GM19240 (cell line): ENCODE results near the gene RAB4A.
"Not testable (repeated sequence)": the region's sequence is repeated elsewhere in the genome, so short reads cannot be mapped to it uniquely, and the experiment has no call there.

Experiments used
- DNase-seq: peaks from one replicate; pipeline ENCODE4 v3.0.0; 2011; ENCODE audit warnings: low spot score; ENCODE audit not compliant: insufficient read length

The RAB4A gene

GRCh38 chr1:229271448-229272159 lies 693 bp downstream of the RAB4A start:
- DNase-seq: no peak

- no peak for DNase-seq
Measured at GRCh38 chr1:229272164-229273158, 1.6 kb downstream of the RAB4A start.

- DNase-seq: no peak
Measured at GRCh38 chr1:229273507-229274232, 2.8 kb downstream of the RAB4A start.

DNA sequence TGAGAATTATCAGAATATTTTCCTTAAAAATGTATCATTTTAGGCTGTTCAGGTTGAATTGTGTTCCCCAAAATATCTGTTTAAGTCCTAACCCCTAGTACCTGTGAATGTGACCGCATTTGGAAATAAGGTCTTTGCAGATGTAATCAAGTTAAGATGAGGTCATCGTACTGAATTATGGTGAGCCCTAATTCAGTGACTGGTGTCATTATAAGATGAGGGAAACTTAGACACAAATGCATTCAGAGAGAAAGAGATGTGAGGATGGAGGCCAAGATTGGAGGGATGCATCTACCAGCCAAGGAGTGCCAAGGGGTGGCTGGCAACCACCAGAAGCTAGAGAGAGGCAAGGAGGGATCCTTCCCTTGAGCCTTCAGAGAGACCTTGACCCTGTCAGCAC lies 4.1 kb downstream of the RAB4A start:
- no peak for DNase-seq

GRCh38 chr1:229278120-229278741 lies 7.3 kb downstream of the RAB4A start:
- DNase-seq: no peak

GRCh38 chr1:229279242-229279641 lies 8.3 kb downstream of the RAB4A start:
- DNase-seq: no peak

GRCh38 chr1:229280037-229280828 lies 9.3 kb downstream of the RAB4A start:
- DNase-seq: no peak

DNA sequence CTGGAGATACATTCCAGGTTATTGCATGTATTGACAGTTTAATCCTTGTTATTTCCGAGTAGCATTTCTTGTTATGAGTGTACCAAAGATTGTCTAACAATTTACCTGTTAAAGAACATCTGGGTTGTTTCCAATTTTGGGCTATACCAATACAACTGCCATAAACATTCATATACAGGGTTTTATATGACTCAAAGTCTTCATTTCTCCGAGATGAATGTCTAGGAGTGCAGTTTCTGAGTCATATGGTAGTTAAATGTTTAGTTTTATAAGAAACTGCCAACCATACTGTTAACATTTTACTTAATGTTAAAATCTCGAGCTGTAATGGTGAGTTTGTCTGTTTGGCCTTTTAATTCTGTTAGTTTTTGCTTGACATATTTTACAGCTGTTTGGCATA lies 10.0 kb downstream of the RAB4A start:
- no peak for DNase-seq

- no peak for DNase-seq
Measured at GRCh38 chr1:229281339-229281926, 10.5 kb downstream of the RAB4A start.

- DNase-seq: no peak
Measured at GRCh38 chr1:229282295-229282823, 11.4 kb downstream of the RAB4A start.

DNA sequence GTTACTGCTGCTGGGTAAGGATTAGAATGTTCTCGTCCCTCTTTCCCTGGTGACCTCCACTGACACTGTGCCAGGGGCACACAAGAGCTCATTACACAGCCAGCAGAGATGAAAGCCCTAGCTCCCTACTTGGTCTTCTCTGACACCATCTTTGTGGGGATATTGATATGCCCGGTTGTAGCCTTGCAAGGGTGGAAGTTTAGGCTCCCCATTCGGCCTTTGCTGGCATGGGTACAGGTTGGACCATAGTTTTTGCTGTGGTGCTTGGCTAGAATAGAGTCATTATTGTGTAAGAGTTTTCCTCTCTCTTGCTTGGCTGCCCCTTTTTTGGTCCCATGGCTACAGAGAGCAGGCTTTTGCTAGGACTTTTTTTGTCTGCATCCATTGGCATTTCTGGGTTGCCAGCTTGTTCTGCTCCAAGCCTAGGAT lies 12.3 kb downstream of the RAB4A start:
- DNase-seq: no peak

DNA sequence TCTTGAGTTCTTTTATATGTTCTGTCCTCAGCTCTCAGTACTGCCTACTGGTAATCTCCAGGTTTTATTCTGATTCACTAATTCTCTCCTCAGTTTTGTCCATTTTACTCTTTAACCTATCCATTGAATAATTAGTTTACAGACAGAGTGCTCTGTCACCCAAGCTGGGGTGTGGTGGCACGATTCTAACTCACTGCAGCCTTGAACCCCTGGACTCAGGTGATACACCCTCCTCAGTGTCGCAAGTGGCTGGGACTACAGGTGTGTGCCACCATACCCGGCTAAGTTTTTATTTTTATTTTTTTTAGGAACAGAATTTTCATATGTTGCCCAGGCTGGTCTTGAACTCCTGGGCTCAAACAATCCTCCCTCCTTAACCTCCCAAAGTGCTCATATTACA lies 14.0 kb downstream of the RAB4A start:
- no peak for DNase-seq

- DNase-seq: no peak
Measured at GRCh38 chr1:229285440-229285839, 14.5 kb downstream of the RAB4A start.

DNA sequence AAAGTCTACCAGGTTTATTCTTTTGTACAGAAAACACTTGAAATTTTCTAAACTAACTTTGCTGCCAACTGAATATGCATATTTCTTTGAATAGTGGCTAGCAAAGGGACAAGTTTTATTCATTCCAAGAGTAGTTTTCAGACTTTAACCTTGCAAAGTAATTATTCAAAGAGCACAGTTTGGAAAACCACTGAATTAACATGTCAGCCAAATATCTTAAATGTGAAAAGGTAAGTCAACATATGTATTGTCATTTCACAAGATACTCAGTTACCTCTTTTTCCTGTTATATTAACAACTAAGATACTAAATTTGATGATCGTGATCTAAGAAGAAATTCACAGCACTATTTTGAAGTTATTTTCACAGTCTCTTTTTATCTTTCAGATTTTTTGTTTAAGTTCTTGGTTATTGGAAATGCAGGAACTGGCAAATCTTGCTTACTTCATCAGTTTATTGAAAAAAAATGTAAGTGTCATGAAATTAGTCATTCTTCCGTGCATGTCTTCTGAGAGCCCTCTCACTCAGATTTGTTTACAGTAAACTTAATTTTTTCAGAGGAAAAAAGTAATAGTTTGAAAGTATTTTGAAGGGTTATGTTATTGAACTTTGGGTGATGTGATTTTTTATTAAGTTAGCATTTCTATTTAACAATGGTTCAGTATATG lies 15.3 kb downstream of the RAB4A start:
- no peak for DNase-seq

GRCh38 chr1:229287267-229287666 lies 16.4 kb downstream of the RAB4A start:
- no peak for DNase-seq

DNA sequence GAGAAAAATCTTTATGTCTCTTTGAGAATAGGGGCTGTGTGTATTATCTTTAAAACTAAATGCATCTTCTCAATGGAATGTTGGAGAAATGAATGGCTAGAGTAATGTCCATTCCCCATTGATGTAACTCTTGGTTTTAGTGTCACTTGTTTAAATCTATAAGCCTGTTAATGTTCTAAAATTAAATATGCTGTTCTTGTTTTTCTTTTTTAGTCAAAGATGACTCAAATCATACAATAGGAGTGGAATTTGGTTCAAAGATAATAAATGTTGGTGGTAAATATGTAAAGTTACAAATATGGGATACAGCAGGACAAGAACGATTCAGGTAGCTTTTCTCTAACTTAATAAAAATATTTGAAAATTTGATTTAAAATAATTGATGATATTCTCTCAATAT lies 17.6 kb downstream of the RAB4A start:
- DNase-seq: no peak

DNA sequence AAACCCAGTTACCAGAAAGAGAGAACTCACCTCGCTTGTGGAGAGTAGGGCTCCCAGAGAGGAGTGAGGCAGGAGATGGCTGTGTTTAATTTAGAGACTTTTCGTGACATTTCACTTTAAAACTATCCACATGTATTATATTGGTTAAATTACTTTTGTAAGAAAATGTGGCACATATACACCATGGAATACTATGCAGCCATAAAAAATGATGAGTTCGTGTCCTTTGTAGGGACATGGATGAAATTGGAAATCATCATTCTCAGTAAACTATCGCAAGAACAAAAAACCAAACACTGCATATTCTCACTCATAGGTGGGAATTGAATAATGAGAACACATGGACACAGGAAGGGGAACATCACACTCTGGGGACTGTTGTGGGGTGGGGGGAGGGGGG lies 20.8 kb downstream of the RAB4A start:
- not testable (repeated sequence) for DNase-seq

GRCh38 chr1:229293528-229294204 lies 22.8 kb downstream of the RAB4A start:
- DNase-seq: no peak

DNA sequence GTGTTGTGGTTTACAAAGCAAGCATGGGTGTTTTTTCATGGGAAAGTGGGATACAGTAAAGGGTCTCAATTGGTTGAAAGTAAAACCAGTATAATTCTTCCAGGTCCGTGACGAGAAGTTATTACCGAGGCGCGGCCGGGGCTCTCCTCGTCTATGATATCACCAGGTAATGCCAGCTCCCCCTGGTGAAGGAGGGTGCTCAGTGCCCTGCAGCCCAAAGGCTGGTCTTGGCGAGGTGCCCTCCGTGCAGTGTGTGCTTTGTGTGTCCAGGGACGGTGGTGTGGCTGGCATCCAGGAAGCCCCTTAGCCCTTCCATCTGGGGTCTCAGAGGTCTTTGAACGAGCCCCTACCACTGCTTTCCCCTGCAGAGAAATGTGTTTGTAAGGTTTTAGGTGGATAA lies 24.8 kb downstream of the RAB4A start:
- DNase-seq: no peak
